PC-3 (cell line): ENCODE data around the gene GPD1L. TPM values are rescaled to one million over a fixed set of nuclear protein-coding genes. Genes with fewer than 3 reads are reported as not detected.

ENCODE experiments used
- ATAC-seq: fragments of 200-7000 bp; cut with Tn5 transposase; 2 replicates; pipeline ENCODE4 v1.9.1; 2020; ENCODE audit warnings: mild to moderate bottlenecking, moderate library complexity
- BruUV-seq: library from RNA; stranded (reverse); fragments of 400-500 nt; replicated peaks from 2 replicates; lab custom pipeline; 2021; lab: Mats Ljungman, UMichigan
- CTCF ChIA-PET: fragments of 300-600 bp; sonication (Branson Sonifier 250); formaldehyde crosslinking; loops from one replicate; lab custom pipeline; 2022; ENCODE audit warnings: antibody characterized with exemption; lab: Charles Lee
- POLR2A ChIA-PET: fragments of 300-600 bp; sonication (Branson Sonifier 250); formaldehyde crosslinking; loops from one replicate; lab custom pipeline; 2022; ENCODE audit warnings: antibody characterized with exemption; ENCODE audit not compliant: unreplicated experiment; lab: Charles Lee
- DNase-seq: peaks from one replicate; pipeline ENCODE4 v3.0.0-alpha.2; 2015
- H2AFZ ChIP-seq: fragments of 300-600 bp; sonication (generic); 2 replicates; pipeline ENCODE4 v1.6.0; 2016; ENCODE audit warnings: antibody characterized with exemption, low read length
- H3F3A ChIP-seq: fragments of 300-600 bp; sonication (generic); one replicate; pipeline ENCODE4 v1.6.0; 2017; ENCODE audit warnings: antibody characterized with exemption, low read length, control low read depth, mild to moderate bottlenecking; ENCODE audit not compliant: unreplicated experiment
- H3K27ac ChIP-seq: fragments of 300-600 bp; sonication (generic); 2 replicates; pipeline ENCODE4 v1.5.1; 2016; ENCODE audit warnings: mild to moderate bottlenecking, low read length
- H3K27me3 ChIP-seq: fragments of 300-600 bp; sonication (generic); 2 replicates; pipeline ENCODE4 v1.6.1; 2016; ENCODE audit warnings: low read length, mixed read lengths
- H3K36me3 ChIP-seq: fragments of 300-600 bp; sonication (generic); 2 replicates; pipeline ENCODE4 v1.6.1; 2016; ENCODE audit warnings: low read depth, mixed run types, low read length, mixed read lengths
- H3K4me1 ChIP-seq: fragments of 300-600 bp; sonication (generic); 2 replicates; pipeline ENCODE4 v1.5.1; 2016; ENCODE audit warnings: low read length; ENCODE audit not compliant: insufficient read depth
- H3K4me2 ChIP-seq: fragments of 300-600 bp; sonication (generic); 2 replicates; pipeline ENCODE4 v1.6.0; 2016; ENCODE audit warnings: low read length
- H3K4me3 ChIP-seq: fragments of 300-600 bp; sonication (generic); 2 replicates; pipeline ENCODE4 v1.5.1; 2016; ENCODE audit warnings: mild to moderate bottlenecking, low read length, mixed read lengths
- H3K79me2 ChIP-seq: fragments of 300-600 bp; sonication (generic); 2 replicates; pipeline ENCODE4 v1.6.1; 2017; ENCODE audit warnings: low read length, mixed read lengths
- H3K9ac ChIP-seq: fragments of 300-600 bp; sonication (generic); 2 replicates; pipeline ENCODE4 v1.6.0; 2016; ENCODE audit warnings: mild to moderate bottlenecking, low read length
- H3K9me2 ChIP-seq: fragments of 300-600 bp; sonication (generic); replicated peaks from 2 replicates; pipeline ENCODE4 v1.6.1; 2016; ENCODE audit warnings: mixed run types, low read length, mixed read lengths
- H3K9me3 ChIP-seq: fragments of 300-600 bp; sonication (generic); 2 replicates; pipeline ENCODE4 v1.6.1; 2016; ENCODE audit warnings: low read length, mixed read lengths
- H4K20me1 ChIP-seq: fragments of 300-600 bp; sonication (generic); 2 replicates; pipeline ENCODE4 v1.6.1; 2016; ENCODE audit warnings: low read length, mixed read lengths
- EZH2 ChIP-seq: fragments of 300-600 bp; sonication (generic); IDR thresholded peaks from one replicate; pipeline ENCODE4 v1.6.1; 2017; ENCODE audit warnings: antibody characterized with exemption, mild to moderate bottlenecking, low read length; ENCODE audit not compliant: unreplicated experiment
- EZH2phosphoT487 ChIP-seq: fragments of 300-600 bp; sonication (generic); IDR thresholded peaks from 2 replicates; pipeline ENCODE4 v1.6.1; 2018; ENCODE audit warnings: mild to moderate bottlenecking, antibody characterized with exemption, low read length, borderline replicate concordance
- intact Hi-C: fragments of 100-400 bp; cut with micrococcal nuclease; formaldehyde crosslinking; loops from 2 replicates; pipeline ENCODE4 v1.9.0; 2023
- total RNA-seq: library from RNA; depleted of rRNA; stranded (reverse); fragments of >200 nt; gene quantifications from 2 replicates; pipeline ENCODE4 v1.2.3, GENCODE V29; 2014
- TF ChIP-seq, protein P1 (sequence below): fragments of 300-600 bp; sonication (generic); conservative IDR thresholded peaks from 2 replicates; pipeline ENCODE4 v1.5.1; 2017; ENCODE audit warnings: antibody characterized with exemption, low read depth, mild to moderate bottlenecking, low read length

Gene GPD1L
- total RNA-seq, 1 experiment from 2014 or later: 33.7 TPM

DNA sequence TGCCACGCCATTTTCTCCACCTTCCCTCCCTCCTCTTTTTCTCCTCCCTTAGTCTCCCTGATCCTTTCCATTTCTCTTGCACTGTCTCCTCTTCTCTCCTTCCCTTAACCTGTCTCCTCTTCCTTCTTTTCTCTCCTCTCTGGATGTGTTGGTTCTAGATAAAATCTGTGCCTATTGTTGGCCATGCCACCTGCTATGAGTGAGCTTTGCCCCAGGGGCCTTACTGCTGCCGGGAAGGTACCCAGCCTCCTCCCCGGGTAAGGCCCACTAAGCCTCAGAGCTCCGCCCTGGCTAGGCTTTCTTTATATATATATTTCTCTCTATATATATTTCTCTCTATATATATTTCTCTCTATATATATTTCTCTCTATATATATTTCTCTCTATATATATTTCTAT lies 14.7 kb downstream of the GPD1L start:
- Histone ChIP-seq H3F3A (no peaks in the 10 kb centered on the region), H3K27ac (no peak overlapping the region), H3K9me3 (no peaks in the 10 kb centered on the region), H3K4me1 (peaks cover 13% of the 10 kb centered on the region), H3K9me2 (no peaks in the 10 kb centered on the region), H3K36me3 (no peaks in the 10 kb centered on the region), H3K9ac (no peak overlapping the region), H3K4me2 (no peak overlapping the region), H4K20me1 (no peaks in the 10 kb centered on the region), H2AFZ (no peak overlapping the region), H3K79me2 (peaks cover 26% of the 10 kb centered on the region), H3K27me3 (no peaks in the 10 kb centered on the region), H3K4me3 (no peak overlapping the region)
- no peak for ATAC-seq
- POLR2A ChIA-PET: no interaction called here
- TF ChIP-seq EZH2phosphoT487: no peak
- no peak for TF ChIP-seq EZH2
- TF ChIP-seq, protein P1, sequence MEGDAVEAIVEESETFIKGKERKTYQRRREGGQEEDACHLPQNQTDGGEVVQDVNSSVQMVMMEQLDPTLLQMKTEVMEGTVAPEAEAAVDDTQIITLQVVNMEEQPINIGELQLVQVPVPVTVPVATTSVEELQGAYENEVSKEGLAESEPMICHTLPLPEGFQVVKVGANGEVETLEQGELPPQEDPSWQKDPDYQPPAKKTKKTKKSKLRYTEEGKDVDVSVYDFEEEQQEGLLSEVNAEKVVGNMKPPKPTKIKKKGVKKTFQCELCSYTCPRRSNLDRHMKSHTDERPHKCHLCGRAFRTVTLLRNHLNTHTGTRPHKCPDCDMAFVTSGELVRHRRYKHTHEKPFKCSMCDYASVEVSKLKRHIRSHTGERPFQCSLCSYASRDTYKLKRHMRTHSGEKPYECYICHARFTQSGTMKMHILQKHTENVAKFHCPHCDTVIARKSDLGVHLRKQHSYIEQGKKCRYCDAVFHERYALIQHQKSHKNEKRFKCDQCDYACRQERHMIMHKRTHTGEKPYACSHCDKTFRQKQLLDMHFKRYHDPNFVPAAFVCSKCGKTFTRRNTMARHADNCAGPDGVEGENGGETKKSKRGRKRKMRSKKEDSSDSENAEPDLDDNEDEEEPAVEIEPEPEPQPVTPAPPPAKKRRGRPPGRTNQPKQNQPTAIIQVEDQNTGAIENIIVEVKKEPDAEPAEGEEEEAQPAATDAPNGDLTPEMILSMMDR: no peak
- DNase-seq: no peak
- intact Hi-C loops: no loop called here
- CTCF ChIA-PET: no interaction called here
- no TSS peak for BruUV-seq

DNA sequence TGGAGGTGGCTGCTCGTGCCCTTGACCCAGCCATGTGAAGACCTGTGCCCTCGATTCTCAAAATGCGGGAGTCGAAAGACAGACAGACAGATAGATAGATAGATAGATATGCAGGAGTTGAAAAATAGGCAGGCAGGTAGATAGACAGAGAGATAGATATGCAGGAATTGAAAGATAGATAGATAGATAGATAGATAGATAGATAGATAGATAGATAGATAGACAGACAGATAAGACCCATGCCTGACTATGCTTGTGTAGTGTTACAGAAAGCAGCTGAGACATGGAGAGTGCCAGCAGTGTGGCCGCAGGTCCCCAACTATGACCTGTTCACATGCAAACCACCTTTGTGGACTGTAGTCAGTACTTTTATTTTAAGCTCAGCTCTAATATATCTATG lies 17.2 kb downstream of the GPD1L start:
- H3K4me2 ChIP-seq: no peak overlapping the region
- no peak overlapping the region for H3K27ac ChIP-seq
- BruUV-seq: no TSS peak
- intact Hi-C loops: no loop called here
- ChIA-PET POLR2A (no interaction called here), CTCF (no interaction called here)
- no peaks in the 10 kb centered on the region for H3F3A ChIP-seq
- ATAC-seq: no peak
- 0 out of 2 replicates have a peak, but pooled peaks cover 15% of the 10 kb centered on the region for H3K79me2 ChIP-seq
- H3K9me2 ChIP-seq: no peaks in the 10 kb centered on the region
- H3K36me3 ChIP-seq: no peaks in the 10 kb centered on the region
- H3K9ac ChIP-seq: no peak overlapping the region
- no peak overlapping the region for H3K4me3 ChIP-seq
- H3K4me1 ChIP-seq: no peaks in the 10 kb centered on the region
- no peak for DNase-seq
- no peaks in the 10 kb centered on the region for H3K27me3 ChIP-seq
- TF ChIP-seq, protein P1: no peak
- TF ChIP-seq EZH2phosphoT487: no peak
- TF ChIP-seq EZH2: no peak
- no peak overlapping the region for H2AFZ ChIP-seq
- H3K9me3 ChIP-seq: no peaks in the 10 kb centered on the region
- H4K20me1 ChIP-seq: no peaks in the 10 kb centered on the region

GRCh38 chr3:32125012-32125411 lies 18.6 kb downstream of the GPD1L start:
- intact Hi-C loops: no loop called here
- 0 out of 2 replicates have a peak, but pooled peaks cover 4% of the 10 kb centered on the region for H3K79me2 ChIP-seq
- no peak for DNase-seq
- no peaks in the 10 kb centered on the region for H3K4me1 ChIP-seq
- ChIA-PET CTCF (no interaction called here), POLR2A (interaction anchor here (0.7 kb wide), 1 partner anchor 89 kb away, joined by 4 read pairs; no protein-coding TSS in a partner anchor)
- TF ChIP-seq, protein P1: no peak
- TF ChIP-seq EZH2 (no peak), EZH2phosphoT487 (no peak)
- no peaks in the 10 kb centered on the region for H3K36me3 ChIP-seq
- no peaks in the 10 kb centered on the region for H3K9me3 ChIP-seq
- H3K9ac ChIP-seq: no peak overlapping the region
- no peaks in the 10 kb centered on the region for H4K20me1 ChIP-seq
- H3K27ac ChIP-seq: no peak overlapping the region
- no peak overlapping the region for H3K4me2 ChIP-seq
- no peak for ATAC-seq
- H2AFZ ChIP-seq: no peak overlapping the region
- BruUV-seq: no TSS peak
- H3K9me2 ChIP-seq: no peaks in the 10 kb centered on the region
- no peak overlapping the region for H3K4me3 ChIP-seq
- H3F3A ChIP-seq: no peaks in the 10 kb centered on the region
- no peaks in the 10 kb centered on the region for H3K27me3 ChIP-seq
